ENCODE data around the gene STAT3. TPM values are rescaled to one million over a fixed set of nuclear protein-coding genes. Genes with fewer than 3 reads are reported as not detected.

STAT3 gene
- total and polyA plus RNA-seq, 2 of the 13 experiments (the other 11 are each of a cell fraction or from before 2014, with no cell fraction given): 61.8 to 62.4 TPM

- TF ChIP-seq JARID2 (CRISPR knock-in tag; IDR thresholded peaks at IDR 0.05; ENCODE audit: insufficient replicate concordance) (no peak), HCFC1 (IDR thresholded peaks at IDR 0.05; ENCODE audit: low read depth, low read length) (no peak), SMAD1 (CRISPR knock-in tag; IDR thresholded peaks at IDR 0.05; ENCODE audit: borderline replicate concordance, low read depth) (0 out of 2 replicates have a peak, but pooled peaks have one; percentile 5), SOX13 (IDR thresholded peaks at IDR 0.05) (no peak), SOX13 (CRISPR knock-in tag; conservative IDR thresholded peaks at IDR 0.05 in 1 of 2, IDR thresholded peaks at IDR 0.05 in 1 of 2) (no peak), SRSF4 (IDR thresholded peaks at IDR 0.05; ENCODE audit: low read depth, low read length, poor library complexity, severe bottlenecking) (no peak), MLX (CRISPR knock-in tag; IDR thresholded peaks at IDR 0.05) (no peak), ZNF280D (CRISPR knock-in tag; IDR thresholded peaks at IDR 0.05) (no peak), ZNF83 (CRISPR knock-in tag; IDR thresholded peaks at IDR 0.05; ENCODE audit: borderline replicate concordance) (0 out of 2 replicates have a peak, but pooled peaks have one; percentile 22), YEATS4 (CRISPR knock-in tag; IDR thresholded peaks at IDR 0.05; ENCODE audit: borderline replicate concordance) (peak; percentile 37; the same call in 1 of the 2 replicates), ZNF101 (CRISPR knock-in tag; IDR thresholded peaks at IDR 0.05; ENCODE audit: borderline replicate concordance, low read depth) (no peak), CREB1 (IDR thresholded peaks at IDR 0.05) (no peak), CREB1 (CRISPR knock-in tag; IDR thresholded peaks at IDR 0.05) (no peak), WIZ (CRISPR knock-in tag; IDR thresholded peaks at IDR 0.05) (0 out of 2 replicates have a peak, but pooled peaks have one; percentile 13)
- TF ChIP-seq, protein P1, sequence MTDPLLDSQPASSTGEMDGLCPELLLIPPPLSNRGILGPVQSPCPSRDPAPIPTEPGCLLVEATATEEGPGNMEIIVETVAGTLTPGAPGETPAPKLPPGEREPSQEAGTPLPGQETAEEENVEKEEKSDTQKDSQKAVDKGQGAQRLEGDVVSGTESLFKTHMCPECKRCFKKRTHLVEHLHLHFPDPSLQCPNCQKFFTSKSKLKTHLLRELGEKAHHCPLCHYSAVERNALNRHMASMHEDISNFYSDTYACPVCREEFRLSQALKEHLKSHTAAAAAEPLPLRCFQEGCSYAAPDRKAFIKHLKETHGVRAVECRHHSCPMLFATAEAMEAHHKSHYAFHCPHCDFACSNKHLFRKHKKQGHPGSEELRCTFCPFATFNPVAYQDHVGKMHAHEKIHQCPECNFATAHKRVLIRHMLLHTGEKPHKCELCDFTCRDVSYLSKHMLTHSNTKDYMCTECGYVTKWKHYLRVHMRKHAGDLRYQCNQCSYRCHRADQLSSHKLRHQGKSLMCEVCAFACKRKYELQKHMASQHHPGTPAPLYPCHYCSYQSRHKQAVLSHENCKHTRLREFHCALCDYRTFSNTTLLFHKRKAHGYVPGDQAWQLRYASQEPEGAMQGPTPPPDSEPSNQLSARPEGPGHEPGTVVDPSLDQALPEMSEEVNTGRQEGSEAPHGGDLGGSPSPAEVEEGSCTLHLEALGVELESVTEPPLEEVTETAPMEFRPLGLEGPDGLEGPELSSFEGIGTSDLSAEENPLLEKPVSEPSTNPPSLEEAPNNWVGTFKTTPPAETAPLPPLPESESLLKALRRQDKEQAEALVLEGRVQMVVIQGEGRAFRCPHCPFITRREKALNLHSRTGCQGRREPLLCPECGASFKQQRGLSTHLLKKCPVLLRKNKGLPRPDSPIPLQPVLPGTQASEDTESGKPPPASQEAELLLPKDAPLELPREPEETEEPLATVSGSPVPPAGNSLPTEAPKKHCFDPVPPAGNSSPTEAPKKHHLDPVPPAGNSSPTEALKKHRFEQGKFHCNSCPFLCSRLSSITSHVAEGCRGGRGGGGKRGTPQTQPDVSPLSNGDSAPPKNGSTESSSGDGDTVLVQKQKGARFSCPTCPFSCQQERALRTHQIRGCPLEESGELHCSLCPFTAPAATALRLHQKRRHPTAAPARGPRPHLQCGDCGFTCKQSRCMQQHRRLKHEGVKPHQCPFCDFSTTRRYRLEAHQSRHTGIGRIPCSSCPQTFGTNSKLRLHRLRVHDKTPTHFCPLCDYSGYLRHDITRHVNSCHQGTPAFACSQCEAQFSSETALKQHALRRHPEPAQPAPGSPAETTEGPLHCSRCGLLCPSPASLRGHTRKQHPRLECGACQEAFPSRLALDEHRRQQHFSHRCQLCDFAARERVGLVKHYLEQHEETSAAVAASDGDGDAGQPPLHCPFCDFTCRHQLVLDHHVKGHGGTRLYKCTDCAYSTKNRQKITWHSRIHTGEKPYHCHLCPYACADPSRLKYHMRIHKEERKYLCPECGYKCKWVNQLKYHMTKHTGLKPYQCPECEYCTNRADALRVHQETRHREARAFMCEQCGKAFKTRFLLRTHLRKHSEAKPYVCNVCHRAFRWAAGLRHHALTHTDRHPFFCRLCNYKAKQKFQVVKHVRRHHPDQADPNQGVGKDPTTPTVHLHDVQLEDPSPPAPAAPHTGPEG (CRISPR knock-in tag; IDR thresholded peaks at IDR 0.05): 0 out of 2 replicates have a peak, but pooled peaks have one; percentile 9
- TF ChIP-seq, protein P2, sequence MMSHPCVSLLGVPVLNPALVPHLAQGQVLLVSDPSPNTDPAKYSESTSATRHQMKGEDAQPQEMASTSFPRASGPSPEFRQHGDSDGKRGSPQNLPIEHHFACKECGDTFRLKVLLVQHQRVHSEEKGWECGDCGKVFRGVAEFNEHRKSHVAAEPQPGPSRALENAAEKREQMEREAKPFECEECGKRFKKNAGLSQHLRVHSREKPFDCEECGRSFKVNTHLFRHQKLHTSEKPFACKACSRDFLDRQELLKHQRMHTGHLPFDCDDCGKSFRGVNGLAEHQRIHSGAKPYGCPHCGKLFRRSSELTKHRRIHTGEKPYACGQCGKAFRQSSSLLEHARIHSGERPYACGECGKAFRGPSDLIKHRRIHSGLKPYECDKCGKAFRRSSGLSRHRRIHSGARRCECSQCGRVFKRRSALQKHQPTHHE (CRISPR knock-in tag; IDR thresholded peaks at IDR 0.05; ENCODE audit: borderline replicate concordance): no peak
- TF ChIP-seq, protein P3, sequence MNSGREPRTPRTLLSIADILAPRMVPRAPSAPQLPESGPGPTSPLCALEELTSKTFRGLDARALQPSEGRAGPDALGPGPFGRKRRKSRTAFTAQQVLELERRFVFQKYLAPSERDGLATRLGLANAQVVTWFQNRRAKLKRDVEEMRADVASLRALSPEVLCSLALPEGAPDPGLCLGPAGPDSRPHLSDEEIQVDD (CRISPR knock-in tag; IDR thresholded peaks at IDR 0.05; ENCODE audit: borderline replicate concordance): 0 out of 2 replicates have a peak, but pooled peaks have one; percentile 60
Observed at GRCh38 chr17:42387661-42388380, 421 bp downstream of the STAT3 start (continued).
